ENCODE results near the gene NRROS.

The NRROS gene

GRCh38 chr3:196686436-196686835 is 46.9 kb downstream of the NRROS start:
- no peak for DNase-seq (ENCODE audit: low read depth)

GRCh38 chr3:196688349-196688748 is 48.9 kb downstream of the NRROS start:
- peak; percentile 54 for DNase-seq (ENCODE audit: low read depth)

DNA sequence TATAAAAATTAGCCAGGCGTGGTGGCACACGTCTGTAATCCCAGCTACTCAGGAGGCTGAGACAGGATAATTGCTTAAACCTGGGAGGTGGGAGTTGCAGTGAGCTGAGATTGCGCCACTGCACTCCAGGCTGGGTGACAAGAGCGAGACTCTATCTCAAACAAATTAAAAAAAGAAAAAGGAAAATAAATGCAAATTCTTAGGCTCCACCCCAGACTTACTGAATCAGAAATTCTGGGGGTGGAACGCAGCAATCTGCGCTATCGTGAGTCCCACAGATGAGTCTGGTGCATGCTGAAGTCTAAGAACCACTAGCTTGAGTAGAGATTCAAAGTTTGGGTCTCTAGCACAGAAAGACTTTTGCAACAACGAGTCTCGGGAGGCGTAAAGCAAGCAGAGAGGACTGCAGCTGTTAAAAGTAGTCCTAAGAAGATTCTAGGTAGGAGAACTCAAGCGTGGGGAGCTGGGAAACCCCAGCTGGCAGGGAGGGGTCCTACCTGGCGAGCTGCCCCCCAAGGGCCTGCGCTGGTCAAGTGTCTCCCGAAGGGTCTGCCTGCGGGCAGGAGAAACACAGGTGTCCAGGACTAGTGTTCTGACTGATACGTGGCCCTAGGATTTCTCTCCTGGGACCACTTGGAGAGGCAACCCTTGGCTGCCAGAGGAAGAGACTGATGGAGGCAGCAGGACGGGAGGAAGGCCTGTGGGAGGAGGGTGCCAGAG is 50.6 kb downstream of the NRROS start:
- DNase-seq (ENCODE audit: low read depth) = no peak

DNA sequence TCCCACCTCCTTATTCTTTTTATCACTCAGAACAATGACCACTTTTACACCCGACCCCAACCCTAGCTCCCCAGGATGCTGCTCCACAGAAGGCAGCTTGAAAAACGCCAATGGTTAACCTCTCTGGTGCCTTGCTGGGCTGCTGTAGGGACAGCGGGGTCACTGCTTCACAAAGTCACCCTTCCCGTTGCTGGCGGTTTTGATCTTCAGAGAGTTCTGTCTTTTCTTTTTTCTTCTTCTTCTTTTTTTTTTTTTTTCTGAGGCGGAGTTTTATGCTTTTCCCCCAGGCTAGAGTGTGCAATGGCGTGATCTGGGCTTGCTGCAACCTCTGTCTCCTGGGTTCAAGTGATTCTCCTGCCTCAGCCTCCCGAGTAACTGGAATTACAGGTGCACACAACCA is 51.9 kb downstream of the NRROS start:
- DNase-seq (ENCODE audit: low read depth) = no peak

GRCh38 chr3:196694202-196694638 is 54.7 kb downstream of the NRROS start:
- DNase-seq (ENCODE audit: low read depth) = no peak

DNA sequence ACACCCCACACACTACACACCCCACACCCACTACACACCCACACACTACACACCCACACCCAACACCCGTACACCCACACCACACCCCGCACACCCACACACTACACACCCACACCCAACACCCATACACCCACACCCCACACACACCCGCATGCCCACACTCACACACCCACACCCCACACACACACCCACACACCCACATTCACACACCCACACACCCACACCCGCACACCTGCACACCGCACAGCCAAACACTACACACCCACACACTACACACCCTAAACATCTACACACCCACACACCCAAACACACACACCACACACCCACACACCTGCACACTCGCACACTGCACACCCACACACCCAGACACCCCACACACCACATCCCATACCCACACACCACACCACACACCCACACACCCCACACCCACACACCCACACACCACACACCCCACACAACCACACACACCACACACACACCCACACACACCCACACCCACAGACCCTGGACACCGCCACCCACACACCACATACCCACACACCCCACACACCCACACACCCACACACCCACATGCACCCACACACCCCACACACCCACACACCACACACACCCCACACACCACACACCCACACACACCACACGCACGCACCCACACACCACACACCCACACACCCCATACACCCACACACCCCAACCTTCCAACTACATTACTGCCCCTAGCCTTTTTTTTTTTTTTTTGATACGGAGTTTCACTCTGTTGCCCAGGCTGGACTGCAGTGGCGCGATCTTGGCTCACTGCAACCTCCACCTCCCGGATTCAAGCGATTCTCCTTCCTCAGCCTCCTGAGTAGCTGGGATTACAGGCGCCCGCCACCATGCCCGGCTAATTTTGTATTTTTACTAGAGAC is 55.7 kb downstream of the NRROS start:
- no peak for DNase-seq (ENCODE audit: low read depth)

DNA sequence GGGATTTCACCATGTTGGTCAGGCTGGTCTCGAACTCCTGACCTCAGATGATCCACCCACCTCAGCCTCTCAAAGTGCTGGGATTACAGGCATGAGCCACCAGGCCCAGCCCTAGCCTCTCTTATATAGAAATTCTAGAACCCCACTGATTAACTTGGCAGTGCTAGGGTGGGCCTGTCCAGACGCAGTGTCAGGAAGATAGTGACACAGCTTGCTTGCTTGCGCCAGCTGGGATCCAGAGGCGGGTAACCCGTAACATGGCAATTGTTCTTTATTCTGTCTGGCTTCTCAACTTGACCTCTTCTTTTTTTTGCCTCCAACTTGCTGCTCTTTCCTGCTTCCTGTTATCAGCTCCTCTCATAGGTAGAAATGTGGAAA is 56.3 kb downstream of the NRROS start:
- DNase-seq (ENCODE audit: low read depth) = no peak

DNA sequence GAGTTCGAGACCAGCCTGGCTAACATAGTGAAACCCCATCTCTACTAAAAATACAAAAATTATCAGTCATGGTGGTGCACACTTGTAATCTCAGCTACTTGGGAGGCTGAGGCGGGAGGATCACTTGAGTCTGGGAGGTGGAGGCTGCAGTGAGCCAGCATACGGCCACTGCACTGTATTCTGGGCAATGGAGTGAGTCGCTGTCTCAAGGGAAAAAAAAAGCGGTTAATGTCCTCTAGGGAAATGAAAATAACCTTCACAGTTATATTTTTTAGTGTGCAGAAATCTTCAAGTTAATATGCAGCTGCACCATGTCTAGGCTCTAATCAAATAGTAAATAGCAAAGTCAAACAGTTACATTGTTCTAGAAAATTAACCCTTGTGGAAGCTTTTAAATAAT is 57.8 kb downstream of the NRROS start:
- no peak for DNase-seq (ENCODE audit: low read depth)

GRCh38 chr3:196699749-196700148 is 60.3 kb downstream of the NRROS start:
- no peak for DNase-seq (ENCODE audit: low read depth)

DNA sequence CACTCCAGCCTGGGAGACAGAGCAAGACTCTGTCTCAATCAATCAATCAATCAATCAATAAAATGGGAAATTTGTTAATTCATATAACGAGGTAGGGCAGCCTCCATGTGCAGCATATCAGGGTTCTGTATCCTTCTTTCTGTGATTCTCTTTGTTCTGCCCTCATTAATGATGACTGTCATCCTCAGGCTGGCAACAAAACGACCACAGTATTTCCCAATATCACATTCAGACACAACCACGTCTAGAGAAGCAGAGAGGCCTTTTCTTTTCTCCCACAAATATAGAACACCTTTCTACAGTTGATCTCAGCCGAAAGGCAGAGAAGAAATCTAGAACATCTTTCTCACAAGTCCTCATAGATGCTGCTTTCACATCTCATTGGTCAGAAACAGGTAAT is 61.3 kb downstream of the NRROS start:
- no peak for DNase-seq (ENCODE audit: low read depth)

DNA sequence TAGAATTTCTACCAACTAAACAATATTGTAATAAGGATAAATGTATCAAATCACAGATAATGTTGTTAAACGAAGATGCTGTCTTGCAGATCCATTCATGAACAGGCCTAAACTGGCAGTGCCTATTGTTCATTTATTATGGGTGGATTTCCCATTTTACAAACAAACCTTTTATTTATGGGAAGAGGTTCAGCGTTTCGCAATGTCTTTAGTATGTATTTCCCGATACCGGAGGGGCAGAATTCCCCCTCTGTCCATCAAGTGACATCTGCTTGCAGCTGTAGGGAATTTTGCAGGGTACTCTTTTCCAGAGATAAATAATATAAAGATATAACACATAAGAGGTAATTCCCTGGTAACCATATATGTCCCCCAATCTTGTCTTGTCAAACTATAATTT is 66.8 kb downstream of the NRROS start:
- no peak for DNase-seq (ENCODE audit: low read depth)

GRCh38 chr3:196706731-196707130 is 67.2 kb downstream of the NRROS start:
- no peak for DNase-seq (ENCODE audit: low read depth)

GRCh38 chr3:196707566-196707965 is 68.1 kb downstream of the NRROS start:
- DNase-seq (ENCODE audit: low read depth) = no peak

- no peak for DNase-seq (ENCODE audit: low read depth)
These were observed 69.0 kb downstream of the NRROS start for GRCh38 chr3:196708467-196708866.
